HG03571 (cell line): Measurements from ENCODE around the gene NEB.
"Not testable (repeated sequence)": the region's sequence is repeated elsewhere in the genome, so short reads cannot be mapped to it uniquely, and the experiment has no call there.

Source experiments
- ATAC-seq: cut with Tn5 transposase; IDR thresholded peaks from one replicate; pipeline ENCODE4 v1.9.1; 2021; ENCODE audit not compliant: unreplicated experiment

The NEB gene

DNA sequence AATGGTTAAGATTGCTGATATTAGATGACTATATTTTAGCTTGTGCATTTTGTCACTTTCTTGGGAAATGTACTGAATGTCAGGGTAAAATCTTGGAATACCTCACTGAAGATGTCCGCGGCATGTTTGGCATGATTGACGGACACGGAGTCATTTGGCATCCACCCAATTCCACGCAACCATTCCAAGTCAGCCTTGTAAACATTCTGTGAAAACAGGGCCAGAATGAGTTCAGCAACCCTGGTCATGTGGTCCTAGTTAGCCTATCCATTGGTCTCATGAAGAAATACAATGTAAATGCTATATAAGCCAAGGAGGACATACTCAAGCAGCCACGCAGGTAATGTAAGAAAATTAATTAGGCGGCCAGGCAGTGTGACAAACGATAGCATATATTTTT, 165.1 kb downstream of the NEB start:
- ATAC-seq, result no peak

DNA sequence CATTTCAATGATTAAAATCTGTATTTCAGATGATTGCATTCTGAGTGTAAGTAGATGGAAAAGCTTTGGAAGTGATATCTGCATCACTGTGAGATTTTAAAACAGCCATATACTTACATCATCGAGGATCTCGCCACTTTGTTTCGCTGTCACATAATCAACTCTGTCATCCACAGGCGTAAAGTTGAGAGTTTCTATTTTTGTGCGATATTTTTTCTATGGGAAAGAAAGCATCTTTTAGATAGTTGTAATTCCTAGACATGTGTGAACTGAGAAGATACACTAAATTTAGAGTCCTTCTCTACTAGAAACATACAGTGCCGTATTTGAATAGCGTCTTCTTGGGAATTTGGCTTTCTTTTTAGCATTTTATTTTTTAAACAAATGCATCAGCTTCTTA, 165.8 kb downstream of the NEB start:
- ATAC-seq, result no peak

DNA sequence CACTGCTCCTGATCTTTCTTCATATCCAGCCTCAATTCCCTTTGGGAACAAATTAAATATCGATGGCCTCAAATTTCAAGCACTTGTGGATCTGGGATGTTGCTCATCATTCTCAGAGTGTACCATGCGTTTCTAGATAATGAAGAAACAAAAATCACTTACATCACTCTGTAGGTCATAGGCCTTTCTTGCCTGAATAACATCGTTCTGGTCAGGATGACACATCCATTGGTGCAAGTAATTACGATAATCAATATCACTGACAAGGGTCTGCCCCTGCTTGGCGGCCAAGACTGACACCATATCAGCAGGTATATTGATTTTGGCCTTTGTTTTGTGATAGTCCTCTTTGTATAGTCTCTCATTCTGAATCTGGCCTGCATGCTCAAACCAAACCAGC, 167.3 kb downstream of the NEB start:
- ATAC-seq, result no peak

DNA sequence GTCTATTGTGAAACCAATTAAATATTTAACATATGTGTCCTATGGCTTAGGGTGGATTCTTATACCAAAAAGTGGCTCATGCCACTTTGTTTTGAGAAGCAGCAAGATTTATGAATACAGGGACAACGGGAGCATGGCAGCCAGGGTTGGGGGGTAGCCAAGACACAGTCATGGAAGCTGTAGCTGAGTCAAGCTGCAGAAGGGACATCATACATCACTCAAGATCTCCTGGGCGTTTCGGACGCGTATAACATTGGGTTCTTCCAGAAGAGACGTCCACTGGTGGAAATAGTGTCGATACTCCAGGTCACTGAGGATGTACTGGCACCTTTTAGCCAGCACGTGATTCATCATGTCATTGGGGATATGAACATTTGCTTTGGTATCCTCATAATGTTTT, 171.9 kb downstream of the NEB start:
- ATAC-seq, result no peak

DNA sequence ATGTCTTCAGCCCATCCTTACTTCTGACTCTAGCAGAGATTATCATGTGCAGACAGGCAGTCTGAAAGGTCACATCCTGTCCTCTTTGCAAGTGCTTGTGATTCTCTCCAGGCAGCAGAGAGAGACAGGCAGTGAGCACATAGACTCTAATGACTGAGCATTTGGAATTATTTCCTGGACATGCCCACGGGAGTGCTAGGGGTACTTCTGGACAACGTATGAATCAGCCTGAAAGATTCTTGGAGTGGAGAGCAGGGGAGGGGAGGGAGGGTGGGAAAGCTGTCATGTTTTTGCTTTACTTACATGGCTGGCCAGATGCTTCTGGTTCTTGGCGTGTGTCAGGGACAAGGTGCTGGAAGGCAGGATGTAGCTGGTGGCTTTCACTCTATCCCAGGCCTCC, 174.0 kb downstream of the NEB start:
- no peak for ATAC-seq

DNA sequence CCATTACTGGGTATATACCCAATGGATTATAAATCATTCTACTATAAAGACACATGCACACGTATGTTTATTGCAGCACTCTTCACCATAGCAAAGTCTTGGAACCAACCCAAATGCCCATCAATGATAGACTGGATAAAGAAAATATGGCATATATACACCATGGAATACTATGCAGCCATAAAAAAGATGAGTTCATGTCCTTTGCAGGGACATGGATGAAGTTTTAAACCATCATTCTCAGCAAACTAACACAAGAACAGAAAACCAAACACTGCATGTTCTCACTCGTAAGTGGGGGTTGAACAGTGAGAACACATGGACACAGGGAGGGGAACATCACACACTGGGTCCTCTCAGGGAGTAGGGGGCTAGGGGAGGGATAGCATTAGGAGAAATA, 174.8 kb downstream of the NEB start:
- not testable (repeated sequence) for ATAC-seq

DNA sequence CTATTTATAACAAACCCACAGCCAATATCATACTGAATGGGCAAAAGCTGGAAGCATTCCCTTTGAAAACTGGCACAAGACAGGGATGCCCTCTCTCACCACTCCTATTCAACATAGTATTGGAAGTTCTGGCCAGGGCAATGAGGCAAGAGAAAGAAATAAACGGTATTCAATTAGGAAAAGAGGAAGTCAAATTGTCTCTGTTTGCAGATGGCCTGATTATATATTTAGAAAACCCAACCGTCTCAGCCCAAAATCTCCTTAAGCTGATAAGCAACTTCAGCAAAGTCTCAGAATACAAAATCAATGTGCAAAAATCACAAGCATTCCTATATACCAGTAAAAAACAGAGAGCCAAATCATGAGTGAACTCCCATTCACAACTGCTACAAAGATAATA, 176.4 kb downstream of the NEB start:
- ATAC-seq, result not testable (repeated sequence)

DNA sequence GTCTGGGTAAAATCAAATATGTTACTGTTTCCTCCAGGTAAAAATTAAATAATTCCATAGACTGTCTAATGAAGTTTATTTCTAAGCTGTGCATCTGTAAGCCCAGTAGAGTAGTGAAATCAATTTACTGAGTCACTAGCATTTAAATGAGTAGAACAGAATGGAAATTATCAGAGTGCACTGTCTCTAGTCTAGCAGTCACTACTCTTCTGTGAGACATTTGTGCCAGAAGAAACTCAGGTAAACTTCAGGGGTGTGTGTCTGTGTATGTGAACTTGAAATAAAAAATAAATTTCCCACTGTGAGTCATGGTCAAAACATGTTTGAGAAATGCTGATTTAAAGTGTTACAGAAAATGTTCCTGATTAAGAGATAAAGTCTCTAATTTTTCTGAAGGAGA, 178.2 kb downstream of the NEB start:
- no peak for ATAC-seq

DNA sequence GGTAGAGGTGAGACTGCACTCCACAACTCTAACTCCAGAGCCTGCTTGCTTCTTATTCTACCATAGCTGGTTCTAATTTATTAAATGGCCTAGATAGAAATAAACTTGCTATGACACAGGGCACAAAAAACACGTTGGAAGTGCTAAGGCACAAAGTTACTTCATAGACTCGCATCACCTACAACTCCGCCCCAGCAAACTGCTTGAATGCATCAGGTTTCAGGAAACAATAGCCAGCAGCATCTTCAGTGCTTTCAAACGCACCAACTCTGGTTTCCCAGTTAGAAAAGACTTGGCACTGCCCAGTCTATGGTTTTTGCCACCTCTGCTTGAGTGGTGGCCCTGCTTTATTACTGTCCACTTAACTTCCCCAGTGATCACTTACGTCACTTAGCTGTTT, 182.0 kb downstream of the NEB start:
- no peak for ATAC-seq

DNA sequence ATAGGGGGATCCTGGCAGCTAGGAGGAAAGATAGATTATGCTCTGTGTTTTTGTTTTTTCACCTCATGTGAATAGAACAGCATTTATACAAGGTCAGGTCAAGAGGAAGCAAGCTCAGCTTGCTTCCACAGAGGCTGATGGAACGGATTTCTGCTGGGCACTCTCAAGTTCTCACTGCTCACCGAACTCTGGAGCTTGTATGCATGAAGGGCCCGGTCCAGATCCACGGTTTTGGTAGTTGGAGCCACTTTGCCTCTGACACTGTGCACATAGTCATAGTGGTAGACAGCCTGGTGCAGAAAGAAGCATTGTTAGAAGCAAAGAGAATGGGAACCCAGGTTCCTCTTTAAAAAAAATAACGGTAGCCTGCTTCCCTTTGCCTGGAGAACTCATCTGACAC, 182.7 kb downstream of the NEB start:
- no peak for ATAC-seq

DNA sequence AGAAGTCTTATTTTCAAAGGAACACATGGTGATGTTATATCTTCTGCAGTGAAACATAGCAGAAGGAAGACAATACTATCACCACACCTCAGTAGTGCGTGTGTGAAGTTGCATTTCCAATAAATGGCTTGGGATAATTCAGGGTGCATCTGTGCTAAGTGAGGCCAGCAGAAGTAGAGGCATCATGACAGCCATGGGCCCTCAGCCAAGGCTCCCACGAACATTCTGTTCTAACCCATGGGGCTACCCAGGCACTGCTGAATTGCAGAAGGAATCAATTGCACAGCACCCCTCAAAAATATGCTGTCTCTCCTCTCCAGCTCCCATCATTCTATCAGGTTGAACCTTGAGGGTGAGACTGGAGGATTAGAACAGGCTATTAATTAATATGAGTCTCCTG, 185.1 kb downstream of the NEB start:
- no peak for ATAC-seq

DNA sequence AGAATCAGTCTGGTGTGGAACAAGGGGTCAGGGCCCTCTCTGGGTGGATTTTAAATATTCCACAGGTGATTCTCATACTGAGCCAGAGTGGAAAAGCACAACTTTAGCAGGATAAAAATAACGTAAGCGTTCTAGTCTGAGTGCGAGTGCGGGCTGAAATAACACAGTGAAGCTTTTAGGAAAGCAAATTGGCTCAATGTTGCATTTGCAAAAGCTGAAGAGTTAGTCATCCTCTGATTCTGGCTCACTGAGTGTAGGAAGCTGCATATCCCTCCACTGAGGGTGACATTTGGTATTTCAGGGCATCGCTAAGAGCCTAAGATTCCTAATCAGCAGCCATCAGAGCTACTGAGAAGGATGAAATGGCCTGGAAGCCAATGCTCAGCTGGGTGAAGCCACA, 189.8 kb downstream of the NEB start:
- ATAC-seq, result no peak

DNA sequence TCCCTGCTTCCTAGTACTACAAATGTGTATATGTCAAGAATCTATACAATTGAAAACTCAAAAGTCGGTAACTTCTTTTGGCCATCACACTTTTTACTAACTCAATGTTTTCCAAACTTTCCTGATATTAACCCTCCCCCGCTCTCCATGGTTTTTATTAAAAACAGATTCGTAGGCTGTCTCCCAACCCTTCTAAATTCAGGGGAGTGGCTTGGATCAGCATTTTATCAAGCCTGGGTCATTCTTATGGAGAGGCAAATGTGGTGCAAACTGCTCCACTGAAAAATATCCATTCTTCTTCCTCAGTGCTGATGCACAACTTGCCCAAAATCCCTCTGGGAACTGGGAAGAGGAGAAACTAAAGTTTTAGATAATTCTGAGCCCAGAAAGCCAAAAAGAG, 190.4 kb downstream of the NEB start:
- ATAC-seq, result no peak

DNA sequence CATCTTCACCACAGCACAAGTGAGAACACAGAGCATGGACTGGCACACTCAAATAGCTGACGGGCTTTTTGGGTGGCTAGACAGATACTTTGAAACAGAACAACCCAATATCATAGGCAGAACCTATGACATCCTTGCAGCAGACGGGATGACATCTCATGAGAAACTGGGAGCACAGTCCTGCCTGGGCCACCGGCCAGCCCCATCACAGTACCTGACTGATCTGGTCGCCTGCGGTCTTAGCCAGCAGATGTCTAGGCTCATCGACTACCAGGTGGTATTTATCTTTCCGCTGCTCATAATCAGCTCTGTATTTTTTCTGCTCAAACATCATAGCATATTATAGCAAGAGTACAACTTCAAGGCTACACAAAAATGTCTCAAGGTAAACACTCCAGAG, 200.3 kb downstream of the NEB start:
- no peak for ATAC-seq

DNA sequence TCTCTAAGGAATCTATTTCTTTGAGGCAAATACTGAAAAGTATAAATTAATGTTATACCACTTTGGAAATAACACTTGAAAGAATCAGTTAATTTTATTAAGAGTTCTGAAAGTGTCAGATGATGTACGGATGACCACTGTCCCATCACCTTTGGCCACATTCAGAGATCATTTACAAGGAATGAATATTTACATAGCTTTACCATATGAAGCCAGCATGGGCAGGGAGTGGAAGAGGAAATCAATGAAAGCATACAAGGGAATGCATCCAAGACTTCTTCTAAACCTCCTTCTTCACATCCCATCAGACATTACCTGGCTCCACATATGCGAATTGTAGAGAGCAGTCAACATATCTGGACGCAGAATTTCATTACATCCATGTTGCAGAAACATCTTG, 201.1 kb downstream of the NEB start:
- ATAC-seq, result no peak

DNA sequence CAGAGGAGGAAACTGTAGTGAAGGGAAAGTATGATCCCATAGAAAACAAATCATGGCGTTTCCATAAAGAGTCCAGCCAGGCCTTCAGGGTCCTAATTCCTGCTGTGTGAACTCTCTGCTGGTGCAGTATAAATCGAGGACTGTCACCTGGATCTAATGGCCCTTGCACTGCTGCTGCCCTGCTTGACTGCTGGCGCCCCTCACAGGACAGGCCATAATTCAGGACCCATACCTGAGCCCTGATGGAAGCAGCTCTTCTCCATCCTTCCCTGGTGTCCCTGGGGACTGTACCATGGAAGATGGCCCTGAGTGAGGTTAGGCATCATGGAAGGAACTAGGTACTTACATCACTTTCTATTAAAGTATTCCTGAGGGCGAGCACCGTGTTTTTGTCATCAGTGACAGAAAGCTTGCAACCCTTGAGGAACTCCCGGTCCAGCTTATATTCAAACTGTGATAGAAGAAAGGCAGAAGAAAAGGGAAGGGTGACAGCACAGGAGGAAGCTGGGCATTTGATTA, 207.6 kb downstream of the NEB start:
- ATAC-seq, result no peak

DNA sequence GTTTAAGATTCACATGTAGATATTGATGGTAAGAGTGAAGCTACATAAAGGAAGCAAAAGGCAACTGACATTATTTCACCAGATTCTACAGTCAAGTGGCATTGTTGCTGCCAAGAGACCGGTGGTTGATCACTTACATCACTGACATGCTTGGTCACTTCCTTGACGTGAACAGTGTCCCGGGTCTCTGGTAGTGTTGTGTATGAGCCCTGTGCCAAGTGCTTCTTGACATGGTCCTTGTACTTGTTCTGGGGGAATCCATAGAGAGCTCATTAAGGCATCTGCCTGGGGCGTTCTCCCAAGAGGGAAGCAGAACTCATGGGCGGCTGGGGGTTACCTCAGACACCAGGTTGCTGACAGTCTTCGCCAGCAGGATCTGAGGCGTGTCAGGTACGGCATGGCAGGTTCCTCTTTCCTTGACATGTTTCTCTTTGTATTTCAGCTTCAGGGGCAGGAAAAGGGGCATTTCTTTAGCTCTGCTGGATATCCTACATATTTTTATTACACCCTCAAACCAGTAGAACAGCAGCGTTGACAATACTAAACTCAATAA, 208.4 kb downstream of the NEB start:
- no peak for ATAC-seq

DNA sequence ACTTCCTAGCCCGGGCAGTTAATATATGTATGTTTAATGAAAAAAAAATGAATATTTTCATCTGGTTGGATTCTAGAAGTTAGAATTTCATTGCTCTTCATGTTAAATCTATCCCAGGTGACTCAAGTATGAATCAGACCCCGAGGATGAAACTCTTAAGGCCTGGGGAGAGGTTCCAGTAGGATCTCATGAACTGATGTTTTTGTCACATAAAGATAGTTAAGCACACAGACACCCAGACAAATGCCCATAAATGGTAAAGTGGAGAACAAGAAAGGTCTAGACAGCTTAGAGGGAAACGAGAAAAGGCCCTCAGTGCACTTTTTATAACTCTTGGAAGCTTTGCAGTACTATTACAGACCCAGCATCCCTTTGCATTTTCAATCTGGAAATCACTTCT, 210.4 kb downstream of the NEB start:
- ATAC-seq, result no peak

DNA sequence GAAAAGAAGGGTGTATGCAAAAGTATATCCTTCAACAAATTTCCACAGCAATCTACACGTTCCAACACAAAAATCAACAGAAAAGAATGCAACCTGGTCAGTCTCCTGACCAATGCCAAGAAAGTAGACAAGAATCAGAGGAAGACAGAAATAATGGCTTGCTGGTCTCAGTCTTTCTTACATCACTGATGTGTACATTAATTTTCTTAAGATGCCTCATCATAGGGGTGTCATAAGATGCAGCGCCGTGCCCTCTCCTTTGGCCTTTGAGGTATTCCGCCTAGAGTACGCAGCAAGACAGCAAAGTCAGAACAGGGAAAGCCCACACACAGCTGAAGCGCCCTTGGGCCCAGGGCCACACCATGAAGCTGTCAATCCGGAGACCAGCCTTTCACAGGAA, 211.7 kb downstream of the NEB start:
- ATAC-seq, result no peak

DNA sequence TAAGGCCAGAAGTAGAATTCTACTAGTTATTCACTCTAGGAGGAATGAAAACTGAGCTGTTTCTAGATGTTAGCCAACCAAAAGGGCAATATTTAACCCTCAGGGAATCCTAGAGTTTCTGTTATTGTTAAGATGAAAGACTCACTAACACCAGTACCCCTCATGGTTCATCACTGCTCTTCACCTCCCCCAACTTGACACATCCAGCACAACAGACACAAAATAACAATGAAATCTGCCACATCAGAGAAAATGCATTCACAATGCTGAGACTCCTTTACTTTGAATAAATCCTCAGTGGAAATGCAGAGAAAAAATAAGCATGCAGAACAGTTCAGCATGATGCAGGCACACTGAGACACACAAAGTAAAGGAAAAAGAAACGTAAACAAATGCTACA, 213.3 kb downstream of the NEB start:
- no peak for ATAC-seq

DNA sequence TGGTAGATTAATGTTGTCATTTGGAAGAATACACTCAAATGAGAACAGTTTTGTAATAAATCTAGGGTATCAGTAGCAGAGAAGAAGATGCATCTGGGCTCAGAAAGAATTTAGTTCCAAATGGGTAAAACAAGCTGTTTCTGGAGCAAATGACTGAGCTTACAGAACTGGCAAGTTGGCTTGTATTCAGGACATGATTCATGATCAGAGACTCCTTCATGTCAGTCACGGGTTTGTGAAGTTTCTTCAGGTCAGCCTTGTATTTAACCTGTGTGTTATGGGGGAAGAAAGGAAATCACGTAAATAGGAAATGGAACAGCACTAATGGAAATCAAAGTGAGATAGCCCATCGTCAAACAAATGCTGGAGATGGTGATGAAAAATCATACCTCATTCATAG, 215.5 kb downstream of the NEB start:
- ATAC-seq, result no peak

DNA sequence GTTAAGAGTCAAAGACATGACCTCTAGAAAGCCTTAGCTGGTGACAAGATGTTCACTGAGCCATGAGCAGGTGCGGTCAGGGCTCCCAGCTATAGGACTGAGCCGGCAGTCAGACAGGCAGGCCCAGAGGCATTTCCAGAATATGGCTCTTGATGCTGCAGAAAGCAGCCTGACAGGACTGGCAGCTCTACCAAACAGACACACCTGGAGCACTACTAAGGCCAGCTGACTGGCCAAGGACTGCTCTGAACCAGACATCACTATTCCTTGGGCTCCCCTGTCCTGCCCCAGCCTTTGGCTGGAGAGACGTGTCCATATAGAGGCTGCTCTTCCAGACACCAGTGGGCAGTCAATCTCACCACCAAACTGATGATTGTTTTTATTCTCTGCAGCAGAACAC, 225.8 kb downstream of the NEB start:
- no peak for ATAC-seq

DNA sequence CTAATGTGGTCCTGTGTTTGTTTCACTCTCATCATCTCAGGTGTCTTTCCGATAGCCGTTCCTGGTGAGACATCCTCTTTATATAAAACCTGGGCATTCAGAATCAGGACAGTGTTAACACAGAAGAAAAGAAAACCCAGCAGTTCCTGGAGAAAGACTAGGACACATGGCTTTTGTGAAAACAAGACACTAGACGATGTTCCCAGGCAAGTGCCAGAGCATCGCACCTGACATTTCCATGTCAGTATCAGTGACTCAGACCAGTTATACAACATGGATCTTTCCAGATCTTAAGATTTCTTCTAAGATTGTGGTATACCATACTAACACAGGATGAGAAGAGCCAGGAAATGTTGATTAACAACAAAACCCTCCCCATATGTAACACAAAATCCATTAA, 228.1 kb downstream of the NEB start:
- ATAC-seq, result no peak

DNA sequence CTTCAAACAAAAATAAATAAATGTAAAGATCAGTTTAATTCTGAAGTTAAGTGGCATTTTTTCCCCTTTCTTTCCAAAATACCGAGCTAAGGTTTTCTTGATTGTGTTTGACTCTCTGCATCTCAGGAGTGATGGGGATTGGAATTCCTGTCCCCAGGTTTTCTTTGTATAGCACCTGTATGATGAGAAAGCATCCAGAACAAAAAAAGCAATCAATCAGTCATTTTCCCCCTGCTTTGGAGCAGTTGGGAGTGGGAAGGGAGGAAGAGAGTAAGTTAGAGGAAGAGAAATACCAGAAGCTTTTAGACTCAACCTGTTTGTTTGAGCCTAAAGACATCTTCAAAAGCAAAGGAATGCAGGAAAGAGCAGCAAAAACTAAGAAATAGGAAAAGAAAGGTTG, 236.1 kb downstream of the NEB start:
- no peak for ATAC-seq
